Trophoblast cell (in vitro differentiated cells and primary cell): ENCODE data around the gene JSRP1.

Source experiments
- DNase-seq, 2 donors: peaks; one replicate each; pipeline ENCODE4 v3.0.0-alpha.2; 2016
- H2AFZ ChIP-seq: 2 replicates; pipeline ENCODE4 v1.6.1; 2013; ENCODE audit warnings: low read length, moderate library complexity, mild to moderate bottlenecking; ENCODE audit not compliant: insufficient read depth, poor library complexity
- H2AK5ac ChIP-seq: 2 replicates; pipeline ENCODE4 v1.6.1; 2013; ENCODE audit warnings: mild to moderate bottlenecking, low read length
- H2BK120ac ChIP-seq: 2 replicates; pipeline ENCODE4 v1.6.1; 2013; ENCODE audit warnings: low read length, mild to moderate bottlenecking, moderate library complexity; ENCODE audit not compliant: insufficient read depth, poor library complexity
- H2BK12ac ChIP-seq: 2 replicates; pipeline ENCODE4 v1.6.1; 2013; ENCODE audit warnings: mild to moderate bottlenecking, low read length, moderate library complexity
- H2BK5ac ChIP-seq: 2 replicates; pipeline ENCODE4 v1.6.1; 2013; ENCODE audit warnings: low read length, low read depth, moderate library complexity, mild to moderate bottlenecking; ENCODE audit not compliant: poor library complexity
- H3K14ac ChIP-seq: 2 replicates; pipeline ENCODE4 v1.6.1; 2013; ENCODE audit warnings: mild to moderate bottlenecking, low read length
- H3K18ac ChIP-seq: 2 replicates; pipeline ENCODE4 v1.6.1; 2013; ENCODE audit warnings: mild to moderate bottlenecking, low read length
- H3K23ac ChIP-seq: 2 replicates; pipeline ENCODE4 v1.6.1; 2013; ENCODE audit warnings: low read length
- H3K27ac ChIP-seq: 2 replicates; pipeline ENCODE4 v1.5.1; 2013; ENCODE audit warnings: low read depth, mild to moderate bottlenecking, inconsistent platforms, low read length, moderate library complexity
- H3K27me3 ChIP-seq: 2 replicates; pipeline ENCODE4 v1.6.1; 2013; ENCODE audit warnings: inconsistent platforms, mild to moderate bottlenecking, low read length, moderate library complexity; ENCODE audit not compliant: insufficient read depth
- H3K36me3 ChIP-seq, 2 experiments: 1 replicate in 1 of 2; 2 replicates in 1 of 2; pipeline ENCODE4 v1.6.1; 2013; ENCODE audit warnings: low read length in 2 of 2, mild to moderate bottlenecking in 2 of 2, moderate library complexity in 1 of 2; ENCODE audit not compliant: insufficient read depth in 2 of 2, control insufficient read depth in 1 of 2
- H3K4ac ChIP-seq: 2 replicates; pipeline ENCODE4 v1.6.1; 2013; ENCODE audit warnings: low read depth, mild to moderate bottlenecking, low read length, moderate library complexity
- H3K4me1 ChIP-seq, 2 experiments: 1 replicate in 1 of 2; 2 replicates in 1 of 2; pipeline ENCODE4 v1.6.1; 2013; ENCODE audit warnings: low read length in 2 of 2, mild to moderate bottlenecking in 2 of 2, moderate library complexity in 1 of 2; ENCODE audit not compliant: insufficient read depth in 2 of 2, control insufficient read depth in 1 of 2
- H3K4me2 ChIP-seq: 2 replicates; pipeline ENCODE4 v1.6.1; 2013; ENCODE audit warnings: inconsistent platforms, mild to moderate bottlenecking, low read length, moderate library complexity
- H3K4me3 ChIP-seq: 2 replicates; pipeline ENCODE4 v1.5.1; 2013; ENCODE audit warnings: mild to moderate bottlenecking, low read depth, low read length, inconsistent platforms
- H3K79me1 ChIP-seq: one replicate; pipeline ENCODE4 v1.6.1; 2013; ENCODE audit warnings: low read length
- H3K79me2 ChIP-seq: 2 replicates; pipeline ENCODE4 v1.6.1; 2013; ENCODE audit warnings: low read length, mild to moderate bottlenecking; ENCODE audit not compliant: control insufficient read depth, insufficient read depth, poor library complexity
- H3K9ac ChIP-seq: 2 replicates; pipeline ENCODE4 v1.6.1; 2013; ENCODE audit warnings: mild to moderate bottlenecking, low read length
- H3K9me3 ChIP-seq: 2 replicates; pipeline ENCODE4 v1.6.1; 2013; ENCODE audit warnings: low read depth, mild to moderate bottlenecking, control low read depth, inconsistent platforms, low read length; ENCODE audit not compliant: insufficient read depth
- H4K12ac ChIP-seq: 2 replicates; pipeline ENCODE4 v1.6.1; 2013; ENCODE audit warnings: low read depth, mild to moderate bottlenecking, low read length, moderate library complexity
- H4K8ac ChIP-seq: 2 replicates; pipeline ENCODE4 v1.6.1; 2013; ENCODE audit warnings: low read depth, mild to moderate bottlenecking, low read length, moderate library complexity
- H4K91ac ChIP-seq: one replicate; pipeline ENCODE4 v1.6.1; 2013; ENCODE audit warnings: low read depth, mild to moderate bottlenecking, low read length, moderate library complexity
- WGBS: extraction: QIAGEN DNeasy Blood & Tissue Kit; methylation state at CpG from one replicate; pipeline ENCODE4 v1.1.7; 2013; ENCODE audit warnings: missing lambda C conversion rate; ENCODE audit not compliant: insufficient read length, insufficient coverage; ENCODE audit errors: extremely low coverage; 5-methylcytosine and 5-hydroxymethylcytosine counted together

JSRP1 gene

GRCh38 chr19:2242092-2242537 lies 14.1 kb downstream of the JSRP1 start:
- Histone ChIP-seq H3K79me1 (peaks cover under 1% of the 10 kb centered on the region), H4K8ac (no peak overlapping the region), H3K4ac (peak overlapping the region; percentile 95), H3K18ac (no peak overlapping the region), H2BK120ac (no peak overlapping the region), H3K9me3 (peaks cover 4% of the 10 kb centered on the region), H3K27ac (no peak overlapping the region), H4K12ac (no peak overlapping the region), H3K23ac (no peak overlapping the region), H2BK5ac (no peak overlapping the region), H2AK5ac (no peak overlapping the region), H3K9ac (no peak overlapping the region), H3K79me2 (peaks cover 39% of the 10 kb centered on the region), H4K91ac (no peak overlapping the region), H2AFZ (no peak overlapping the region), H3K27me3 (no peaks in the 10 kb centered on the region), H2BK12ac (no peak overlapping the region), H3K14ac (no peak overlapping the region), H3K4me3 (no peak overlapping the region), H3K4me2 (no peak overlapping the region), H3K36me3 (peaks cover 57 to 65% of the 10 kb centered on the region in 2 experiments), H3K4me1 (peaks cover 8 to 12% of the 10 kb centered on the region in 2 experiments)
- DNase-seq: no peak
- no CpG with 5 or more reads among the region's 12 CpGs for WGBS

- peaks cover 8 to 12% of the 10 kb centered on the region in 2 experiments for H3K4me1 ChIP-seq
- no peak overlapping the region for H3K4me2 ChIP-seq
- no peaks in the 10 kb centered on the region for H3K27me3 ChIP-seq
- peak; percentile 72 to 82 for DNase-seq
- no peak overlapping the region for H3K18ac ChIP-seq
- no peak overlapping the region for H3K14ac ChIP-seq
- H2BK120ac ChIP-seq: no peak overlapping the region
- H2AFZ ChIP-seq: no peak overlapping the region
- H3K9ac ChIP-seq: no peak overlapping the region
- H4K8ac ChIP-seq: no peak overlapping the region
- peak overlapping the region; percentile 95 for H3K4ac ChIP-seq
- H4K91ac ChIP-seq: no peak overlapping the region
- H4K12ac ChIP-seq: no peak overlapping the region
- H2AK5ac ChIP-seq: no peak overlapping the region
- H2BK5ac ChIP-seq: no peak overlapping the region
- no CpG with 5 or more reads among the region's 41 CpGs for WGBS
- peaks cover 45% of the 10 kb centered on the region for H3K79me2 ChIP-seq
- no peak overlapping the region for H3K4me3 ChIP-seq
- peaks cover 9% of the 10 kb centered on the region for H3K79me1 ChIP-seq
- no peak overlapping the region for H3K27ac ChIP-seq
- H3K9me3 ChIP-seq: peaks cover 4% of the 10 kb centered on the region
- H2BK12ac ChIP-seq: no peak overlapping the region
- peaks cover 47 to 55% of the 10 kb centered on the region in 2 experiments for H3K36me3 ChIP-seq
- no peak overlapping the region for H3K23ac ChIP-seq
These were observed 15.1 kb downstream of the JSRP1 start for GRCh38 chr19:2240881-2241760.

- WGBS: no CpG with 5 or more reads among the region's 34 CpGs
- H4K12ac ChIP-seq: no peak overlapping the region
- peaks cover 8 to 12% of the 10 kb centered on the region in 2 experiments for H3K4me1 ChIP-seq
- no peak overlapping the region for H4K91ac ChIP-seq
- H3K27me3 ChIP-seq: no peaks in the 10 kb centered on the region
- no peak overlapping the region for H2BK5ac ChIP-seq
- H2BK120ac ChIP-seq: no peak overlapping the region
- H3K9me3 ChIP-seq: peaks cover 4% of the 10 kb centered on the region
- no peak overlapping the region for H2BK12ac ChIP-seq
- no peak overlapping the region for H3K4me3 ChIP-seq
- peaks cover 53% of the 10 kb centered on the region for H3K79me2 ChIP-seq
- H3K36me3 ChIP-seq: peaks cover 37 to 44% of the 10 kb centered on the region in 2 experiments
- peak overlapping the region; percentile 95 for H3K4ac ChIP-seq
- H3K4me2 ChIP-seq: peak overlapping the region; percentile 22
- H2AFZ ChIP-seq: no peak overlapping the region
- H3K18ac ChIP-seq: no peak overlapping the region
- H3K79me1 ChIP-seq: peaks cover 16% of the 10 kb centered on the region
- no peak overlapping the region for H2AK5ac ChIP-seq
- no peak for DNase-seq
- no peak overlapping the region for H3K14ac ChIP-seq
- H3K23ac ChIP-seq: no peak overlapping the region
- no peak overlapping the region for H3K27ac ChIP-seq
- H4K8ac ChIP-seq: no peak overlapping the region
- H3K9ac ChIP-seq: no peak overlapping the region
These were observed 16.1 kb downstream of the JSRP1 start for GRCh38 chr19:2239771-2240770.

- no peak overlapping the region for H2BK120ac ChIP-seq
- H3K9me3 ChIP-seq: peaks cover 4% of the 10 kb centered on the region
- H2AFZ ChIP-seq: no peak overlapping the region
- H2BK12ac ChIP-seq: no peak overlapping the region
- no peak overlapping the region for H3K27ac ChIP-seq
- no peak overlapping the region for H3K14ac ChIP-seq
- H4K8ac ChIP-seq: no peak overlapping the region
- H3K18ac ChIP-seq: no peak overlapping the region
- no peak overlapping the region for H3K4me3 ChIP-seq
- H4K91ac ChIP-seq: no peak overlapping the region
- H3K79me2 ChIP-seq: peaks cover 59% of the 10 kb centered on the region
- no peak overlapping the region for H2AK5ac ChIP-seq
- H3K4me2 ChIP-seq: no peak overlapping the region
- peaks cover 29 to 39% of the 10 kb centered on the region in 2 experiments for H3K36me3 ChIP-seq
- DNase-seq: no peak
- peaks cover 12 to 15% of the 10 kb centered on the region in 2 experiments for H3K4me1 ChIP-seq
- no peaks in the 10 kb centered on the region for H3K27me3 ChIP-seq
- WGBS: no CpG with 5 or more reads among the region's 10 CpGs
- H3K79me1 ChIP-seq: peaks cover 16% of the 10 kb centered on the region
- no peak overlapping the region for H4K12ac ChIP-seq
- peak overlapping the region; percentile 89 for H3K4ac ChIP-seq
- no peak overlapping the region for H3K9ac ChIP-seq
- H2BK5ac ChIP-seq: no peak overlapping the region
- H3K23ac ChIP-seq: no peak overlapping the region
These were observed 17.0 kb downstream of the JSRP1 start for GRCh38 chr19:2239173-2239572.
